Common myeloid progenitor, CD34-positive (primary cell): Measurements from ENCODE around the gene PYROXD2.
"Not testable (repeated sequence)": the region's sequence is repeated elsewhere in the genome, so short reads cannot be mapped to it uniquely, and the experiment has no call there.

Source experiments
- CTCF ChIA-PET: fragments of 350-600 bp; sonication (Branson Sonifier 250); formaldehyde crosslinking; loops from one replicate; lab custom pipeline; 2021; ENCODE audit warnings: antibody characterized with exemption; lab: Charles Lee
- POLR2A ChIA-PET: fragments of 350-600 bp; sonication (Branson Sonifier 250); formaldehyde crosslinking; loops from one replicate; lab custom pipeline; 2021; ENCODE audit warnings: antibody characterized with exemption; lab: Charles Lee
- DNase-seq, 3 donors: peaks; one replicate each; pipeline versions ENCODE4 v3.0.0 to v3.0.0-alpha.2; 2013
- H3K27ac ChIP-seq, 2 experiments: 1 replicate in 1 of 2; 2 replicates in 1 of 2; pipeline ENCODE4 v1.7.0; 2013; ENCODE audit warnings: inconsistent platforms in 2 of 2, low read length in 2 of 2, mild to moderate bottlenecking in 2 of 2, low read depth in 1 of 2, moderate library complexity in 1 of 2; ENCODE audit not compliant: severe bottlenecking in 2 of 2, insufficient read depth in 1 of 2, poor library complexity in 1 of 2
- H3K27me3 ChIP-seq, 5 experiments: replicated peaks in 2 of 5; 1 replicate in 3 of 5; 2 replicates in 2 of 5; pipeline versions ENCODE4 v1.6.1 to v1.7.0; 2013; ENCODE audit warnings: low read length in 4 of 5, mild to moderate bottlenecking in 2 of 5, moderate library complexity in 2 of 5, inconsistent platforms in 1 of 5; ENCODE audit not compliant: insufficient read depth in 5 of 5, control insufficient read depth in 4 of 5
- H3K36me3 ChIP-seq, 4 experiments: 1 replicate in 2 of 4; 2 replicates in 2 of 4; pipeline versions ENCODE4 v1.6.1 to v1.7.0; 2013; ENCODE audit warnings: low read length in 3 of 4, control low read depth in 1 of 4, mild to moderate bottlenecking in 1 of 4; ENCODE audit not compliant: control insufficient read depth in 4 of 4, insufficient read depth in 4 of 4
- H3K4me1 ChIP-seq, 4 experiments: 1 replicate in 3 of 4; 2 replicates in 1 of 4; pipeline versions ENCODE4 v1.6.1 to v1.7.1; 2013; ENCODE audit warnings: low read length in 3 of 4, mild to moderate bottlenecking in 3 of 4, control low read depth in 1 of 4, inconsistent platforms in 1 of 4, moderate library complexity in 1 of 4; ENCODE audit not compliant: control insufficient read depth in 4 of 4, insufficient read depth in 4 of 4; ENCODE audit errors: control extremely low read depth in 1 of 4
- H3K4me3 ChIP-seq, 7 experiments: 1 replicate in 4 of 7; 2 replicates in 3 of 7; pipeline versions ENCODE4 v1.5.1 to v1.7.0; 2013; ENCODE audit warnings: mild to moderate bottlenecking in 7 of 7, low read length in 6 of 7, moderate library complexity in 6 of 7, inconsistent platforms in 2 of 7, low read depth in 2 of 7, control low read depth in 1 of 7; ENCODE audit not compliant: insufficient read depth in 4 of 7, control insufficient read depth in 1 of 7; ENCODE audit errors: extremely low read depth in 1 of 7
- H3K9me3 ChIP-seq, 5 experiments: 1 replicate in 4 of 5; 2 replicates in 1 of 5; pipeline versions ENCODE4 v1.6.1 to v1.7.1; 2013; ENCODE audit warnings: low read length in 4 of 5, mild to moderate bottlenecking in 2 of 5, inconsistent platforms in 1 of 5, low read depth in 1 of 5, moderate library complexity in 1 of 5; ENCODE audit not compliant: control insufficient read depth in 4 of 5, insufficient read depth in 2 of 5; ENCODE audit errors: control extremely low read depth in 1 of 5
- WGBS: methylation state at CpG from one replicate; pipeline ENCODE4 v1.1.5; 2013; ENCODE audit not compliant: insufficient coverage; 5-methylcytosine and 5-hydroxymethylcytosine counted together

PYROXD2 gene

DNA sequence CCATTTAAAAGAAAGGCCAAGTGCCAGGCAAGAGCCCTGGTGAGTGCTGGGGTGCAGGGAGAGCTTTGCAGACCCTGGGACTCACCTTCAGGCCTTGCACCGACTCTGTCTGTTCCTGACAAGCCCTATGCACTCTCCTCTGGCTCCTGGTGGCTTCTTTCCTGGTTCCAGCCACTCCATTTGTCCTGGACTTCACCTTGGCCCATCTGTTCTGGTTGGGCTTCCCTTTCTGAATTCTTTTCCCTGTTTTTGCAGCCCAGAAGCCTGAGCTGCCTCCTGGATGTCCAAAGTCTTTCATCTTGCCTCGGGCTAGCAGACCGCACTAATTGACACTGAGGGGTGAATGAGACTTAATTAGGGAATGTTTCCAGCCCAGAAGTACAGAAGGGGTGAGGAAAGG, 60.5 kb downstream of the PYROXD2 start:
- DNase-seq = no peak

DNA sequence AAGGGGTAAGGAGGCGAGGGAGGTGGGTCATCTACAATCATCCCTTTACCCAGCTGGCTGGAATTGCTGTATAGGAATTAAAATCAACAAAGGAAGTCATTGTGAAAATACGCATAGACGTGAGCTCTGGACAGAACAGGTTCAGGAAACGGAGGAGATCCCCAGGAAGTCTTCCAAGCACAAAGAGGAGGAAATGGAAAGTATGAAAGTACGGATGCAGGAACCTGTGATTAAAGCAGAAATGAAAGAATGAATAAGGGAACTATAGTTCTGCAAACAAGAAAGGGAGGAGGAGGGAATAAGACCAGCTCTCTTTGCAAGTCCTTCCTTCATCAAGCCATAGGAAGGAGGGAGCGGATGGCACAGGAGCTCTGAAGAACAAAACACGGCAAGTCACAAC, 61.8 kb downstream of the PYROXD2 start:
- DNase-seq = no peak
- Histone ChIP-seq H3K9me3 (no peaks in the 10 kb centered on the region), H3K36me3 (no peaks in the 10 kb centered on the region), H3K4me1 (peaks cover 0 to 9% (median 8%) of the 10 kb centered on the region in 4 experiments), H3K4me3 (no peak overlapping the region), H3K27ac (no peak overlapping the region), H3K27me3 (peaks cover 0 to 9% (median 4%) of the 10 kb centered on the region in 5 experiments)
- 23% methylated on average over 5 of the region's 7 CpGs for WGBS
- ChIA-PET POLR2A (no interaction called here), CTCF (no interaction called here)

More for the DNA sequence above, 60.5 kb downstream of the PYROXD2 start:
- Histone ChIP-seq H3K27ac (no peak overlapping the region), H3K9me3 (no peaks in the 10 kb centered on the region), H3K4me3 (no peak overlapping the region), H3K27me3 (peaks cover 0 to 9% (median 4%) of the 10 kb centered on the region in 5 experiments), H3K36me3 (no peaks in the 10 kb centered on the region), H3K4me1 (peaks cover 0 to 6% (median 4%) of the 10 kb centered on the region in 4 experiments)
- ChIA-PET CTCF (no interaction called here), POLR2A (no interaction called here)
- 78% methylated on average over 3 of the region's 3 CpGs for WGBS

DNA sequence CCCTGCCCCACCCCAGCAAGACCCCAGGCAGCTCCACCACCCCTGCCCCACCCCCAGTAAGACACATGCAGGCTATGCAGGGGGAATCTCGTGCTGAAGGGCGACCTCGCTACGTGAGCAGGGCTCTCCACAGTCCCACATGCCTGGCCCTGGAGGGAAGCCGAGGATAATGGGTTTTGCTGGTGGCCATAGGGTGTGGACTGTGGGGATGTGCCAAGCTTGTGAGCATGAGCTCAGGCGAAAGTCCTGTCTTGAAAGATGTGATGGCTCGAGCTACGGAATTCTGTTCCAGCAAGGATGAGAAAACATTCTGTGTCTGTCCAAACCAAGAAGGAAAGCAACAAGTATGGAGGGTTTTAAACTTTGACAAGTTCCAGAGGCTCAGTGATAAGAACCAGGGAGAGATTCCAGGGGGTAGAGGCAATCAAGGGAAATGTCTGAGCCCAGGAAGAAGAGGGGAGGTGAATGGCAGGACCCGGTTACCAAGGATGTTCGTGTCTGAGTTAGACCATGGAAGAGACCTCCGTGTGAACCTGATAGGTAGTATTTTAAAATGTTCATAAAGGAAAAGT, 63.1 kb downstream of the PYROXD2 start:
- Histone ChIP-seq H3K9me3 (peaks cover 0 to 7% (median 4%) of the 10 kb centered on the region in 5 experiments), H3K4me1 (peaks cover 0 to 9% (median 8%) of the 10 kb centered on the region in 4 experiments), H3K36me3 (no peaks in the 10 kb centered on the region), H3K27me3 (peaks cover 0 to 9% (median 4%) of the 10 kb centered on the region in 5 experiments), H3K27ac (no peak overlapping the region), H3K4me3 (no peak overlapping the region)
- WGBS = 94% methylated on average over 3 of the region's 11 CpGs
- DNase-seq = no peak
- CTCF ChIA-PET = interaction anchor here (0.5 to 1.4 kb wide), 2 partner anchors 10 to 42 kb away, joined by 3 read pairs; no protein-coding TSS in a partner anchor
- POLR2A ChIA-PET = no interaction called here

DNA sequence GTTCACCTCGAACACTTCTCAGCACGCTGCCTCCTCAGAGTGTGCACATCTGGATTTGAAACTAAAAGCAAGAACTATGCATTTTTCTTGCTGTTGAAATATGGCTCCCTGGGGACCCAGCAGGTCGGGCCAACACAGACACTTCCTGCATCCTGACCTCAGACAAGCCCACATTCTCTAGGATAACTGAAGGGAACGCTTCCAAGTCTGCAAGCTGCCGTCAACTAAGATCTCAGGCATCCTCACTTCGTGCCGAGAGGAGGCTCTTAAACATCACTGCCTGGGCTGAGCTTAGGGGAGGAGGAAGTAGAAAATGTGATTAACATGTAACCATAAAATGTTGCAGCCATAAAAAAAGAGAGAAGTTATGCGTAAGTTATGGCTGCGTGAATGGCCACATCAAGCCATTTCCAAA, 65.5 kb downstream of the PYROXD2 start:
- Histone ChIP-seq H3K4me3 (peak overlapping the region in 3 of 7 experiments; percentile 6 to 54 (median 33)), H3K27ac (no peak overlapping the region), H3K36me3 (no peaks in the 10 kb centered on the region), H3K9me3 (peaks cover 0 to 13% (median 9%) of the 10 kb centered on the region in 5 experiments), H3K27me3 (peaks cover 0 to 9% (median 4%) of the 10 kb centered on the region in 5 experiments), H3K4me1 (peaks cover 0 to 9% (median 8%) of the 10 kb centered on the region in 4 experiments)
- POLR2A ChIA-PET = no interaction called here
- DNase-seq = peak; percentile 34 to 79 (median 70)
- CTCF ChIA-PET = interaction anchor here (1.5 to 1.9 kb wide), 2 partner anchors 9 to 11 kb away, joined by 4 to 5 read pairs; no protein-coding TSS in a partner anchor
- 9% methylated on average over 8 of the region's 9 CpGs for WGBS

DNA sequence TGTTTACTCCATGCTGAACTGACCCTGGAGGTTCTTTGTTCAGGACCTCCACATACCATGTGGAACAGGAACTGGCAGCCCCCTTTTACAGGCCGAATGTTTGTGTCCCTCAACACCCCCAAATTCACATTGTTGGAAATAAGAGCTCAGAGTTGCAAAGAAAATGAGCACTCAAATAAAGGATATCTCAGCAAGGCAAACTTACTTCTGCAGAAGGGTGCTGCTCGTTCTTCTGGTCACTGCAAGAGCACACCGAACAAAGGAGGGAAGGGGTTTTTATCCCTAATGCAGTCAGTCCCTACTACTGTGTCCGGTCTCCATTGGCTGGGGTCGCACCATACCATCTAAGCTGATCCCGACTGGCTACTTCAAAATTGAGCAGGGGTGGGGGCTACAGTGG, 68.1 kb downstream of the PYROXD2 start:
- Histone ChIP-seq H3K4me1 (peaks cover 0 to 9% (median 8%) of the 10 kb centered on the region in 4 experiments), H3K36me3 (no peaks in the 10 kb centered on the region), H3K4me3 (no peak overlapping the region), H3K27me3 (peaks cover 0 to 3% (median 0%) of the 10 kb centered on the region in 5 experiments), H3K9me3 (peaks cover 0 to 13% (median 9%) of the 10 kb centered on the region in 5 experiments), H3K27ac (no peak overlapping the region)
- POLR2A ChIA-PET = no interaction called here
- CTCF ChIA-PET = no interaction called here
- WGBS = 75% methylated on average over 6 of the region's 6 CpGs
- DNase-seq = no peak

DNA sequence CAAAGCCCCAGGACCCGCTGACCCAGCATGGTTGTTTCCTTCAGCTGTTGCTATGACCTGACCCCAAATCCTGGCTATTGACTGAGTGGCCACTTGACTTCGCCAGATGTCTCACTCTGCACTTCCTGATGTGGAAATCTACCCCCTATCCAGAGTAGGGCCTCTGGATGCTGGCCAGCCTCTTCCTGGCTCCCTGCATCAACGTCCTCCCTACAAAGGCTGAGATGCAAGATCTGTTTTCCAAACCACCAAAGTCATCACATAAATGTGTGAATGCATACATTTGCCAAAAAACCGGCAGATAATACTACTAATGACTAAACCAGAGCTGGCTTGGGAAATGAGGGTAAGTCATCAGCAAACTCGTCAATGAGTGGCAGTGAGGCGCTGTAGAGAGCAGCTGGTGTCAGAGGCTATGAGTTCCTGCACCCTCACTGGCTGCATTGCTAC, 70.4 kb downstream of the PYROXD2 start:
- POLR2A ChIA-PET = no interaction called here
- Histone ChIP-seq H3K36me3 (no peaks in the 10 kb centered on the region), H3K27ac (no peak overlapping the region), H3K27me3 (peaks cover 0 to 6% (median 0%) of the 10 kb centered on the region in 5 experiments), H3K9me3 (peaks cover 0 to 13% (median 9%) of the 10 kb centered on the region in 5 experiments), H3K4me1 (peaks cover 0 to 6% (median 4%) of the 10 kb centered on the region in 4 experiments), H3K4me3 (no peak overlapping the region)
- CTCF ChIA-PET = no interaction called here
- 58% methylated on average over 5 of the region's 6 CpGs for WGBS
- DNase-seq = no peak

GRCh38 chr10:98341701-98342100, 73.3 kb downstream of the PYROXD2 start:
- H3K9me3 ChIP-seq, H3K4me3 ChIP-seq, POLR2A ChIA-PET, H3K36me3 ChIP-seq, H3K27ac ChIP-seq, DNase-seq, H3K4me1 ChIP-seq: not testable (repeated sequence)
- CTCF ChIA-PET = interaction anchor here (0.9 kb wide), 1 partner anchor 21 kb away, joined by 4 read pairs; no protein-coding TSS in a partner anchor
- H3K27me3 ChIP-seq = peaks cover 0 to 13% (median 0%) of the 10 kb centered on the region in 5 experiments
- 100% methylated on average over 4 of the region's 10 CpGs for WGBS
